ENCODE measurements around the gene METTL24.

The METTL24 gene

GRCh38 chr6:110357664-110358552 is at the start of gene METTL24:
METTL24 (minus strand) TSS chr6:110358349; CDS start chr6:110358272, 77 bp downstream.
- DNase-seq (ENCODE audit: low read depth, low spot score): no peak

- no peak for DNase-seq (ENCODE audit: low read depth, low spot score)
These were observed 46.5 kb upstream of the METTL24 start for GRCh38 chr6:110404607-110405006.

GRCh38 chr6:110401585-110402176 is 43.5 kb upstream of the METTL24 start:
- DNase-seq (ENCODE audit: low read depth, low spot score): no peak

DNA sequence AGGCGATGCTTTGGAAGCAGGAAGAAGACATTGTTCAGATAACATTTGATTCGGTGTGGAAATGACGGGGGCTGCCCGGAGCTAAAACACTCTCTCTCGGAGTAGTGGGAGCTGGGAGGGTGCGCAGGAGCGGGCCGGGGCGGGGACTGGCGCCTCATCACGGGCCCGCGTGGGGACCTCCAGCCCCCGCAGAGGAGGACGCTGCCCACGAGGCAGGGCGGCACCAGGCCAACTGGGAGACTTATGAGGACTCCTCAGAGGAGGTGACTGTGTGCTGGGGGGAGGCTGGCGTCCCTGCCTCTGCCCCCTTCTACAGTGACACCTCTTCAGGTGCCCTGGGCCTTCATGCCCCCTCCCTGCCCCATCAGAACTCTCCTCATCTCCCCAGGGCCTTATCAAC is 42.1 kb upstream of the METTL24 start:
- no peak for DNase-seq (ENCODE audit: low read depth, low spot score)

GRCh38 chr6:110399219-110400071 is 41.3 kb upstream of the METTL24 start:
- no peak for DNase-seq (ENCODE audit: low read depth, low spot score)

DNA sequence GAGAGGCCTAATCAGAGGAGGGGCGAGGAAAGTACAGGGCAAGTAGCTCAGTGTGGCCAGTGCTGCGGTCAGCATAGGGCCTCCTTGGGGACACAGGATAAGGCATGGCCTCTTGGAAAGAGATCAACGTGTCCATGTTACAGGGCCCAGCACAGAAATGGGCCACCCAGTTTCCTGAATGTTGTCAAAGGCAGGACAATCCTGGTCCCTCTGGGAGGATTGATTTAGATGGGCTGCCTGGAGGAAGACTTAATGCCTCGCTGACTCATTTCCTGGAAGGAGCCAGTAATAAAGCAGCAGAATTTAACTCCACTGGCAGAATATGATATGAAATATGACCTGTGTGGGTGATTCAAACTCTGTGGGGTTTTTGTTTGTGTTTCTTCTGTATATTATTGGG is 40.6 kb upstream of the METTL24 start:
- no peak for DNase-seq (ENCODE audit: low read depth, low spot score)

- DNase-seq (ENCODE audit: low read depth, low spot score): no peak
These were observed 37.1 kb upstream of the METTL24 start for GRCh38 chr6:110395221-110395620.

GRCh38 chr6:110394409-110394808 is 36.3 kb upstream of the METTL24 start:
- DNase-seq (ENCODE audit: low read depth, low spot score): no peak

DNA sequence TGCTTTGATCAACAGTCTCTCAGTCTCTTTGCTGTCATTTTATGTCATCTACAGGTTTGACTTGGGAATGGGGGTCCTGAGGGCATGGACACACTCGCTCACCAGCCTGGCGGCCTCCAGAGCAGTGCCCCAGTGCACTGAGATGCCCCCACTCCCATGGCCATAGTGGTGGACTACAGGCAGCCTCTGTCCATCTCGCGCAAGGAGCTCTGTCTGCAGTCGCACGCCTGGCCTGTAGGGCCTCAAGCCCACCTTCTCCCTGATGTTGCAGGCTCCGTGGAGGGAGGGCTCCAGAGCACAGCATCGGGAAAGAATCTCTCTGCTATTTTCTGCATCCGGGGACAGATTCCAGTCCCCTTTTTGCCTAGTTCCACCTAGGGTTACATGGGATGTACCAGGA is 34.6 kb upstream of the METTL24 start:
- DNase-seq (ENCODE audit: low read depth, low spot score): no peak

GRCh38 chr6:110390404-110390803 is 32.3 kb upstream of the METTL24 start:
- DNase-seq (ENCODE audit: low read depth, low spot score): no peak

- DNase-seq (ENCODE audit: low read depth, low spot score): no peak
These were observed 31.7 kb upstream of the METTL24 start for GRCh38 chr6:110389689-110390382.

DNA sequence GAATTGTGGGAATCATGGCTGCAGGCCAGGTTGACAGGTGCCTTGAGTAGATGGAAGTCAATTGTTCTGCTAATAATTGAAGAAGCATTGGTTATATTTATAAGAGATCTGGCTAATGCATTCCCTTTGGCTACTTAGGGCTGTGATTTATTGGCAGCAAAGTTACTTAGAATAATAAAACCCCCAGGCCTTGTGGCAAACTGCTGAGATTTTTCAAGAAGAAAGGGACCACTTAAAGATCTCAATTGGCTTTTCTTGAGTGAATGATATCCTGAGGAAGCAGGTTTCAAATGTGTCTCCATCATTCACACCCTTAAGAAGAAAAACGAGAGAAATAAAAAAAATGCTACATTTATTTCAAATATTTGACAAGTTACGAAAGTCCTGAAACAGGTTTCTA is 29.8 kb upstream of the METTL24 start:
- DNase-seq (ENCODE audit: low read depth, low spot score): no peak

GRCh38 chr6:110385458-110385863 is 27.3 kb upstream of the METTL24 start:
- DNase-seq (ENCODE audit: low read depth, low spot score): no peak

DNA sequence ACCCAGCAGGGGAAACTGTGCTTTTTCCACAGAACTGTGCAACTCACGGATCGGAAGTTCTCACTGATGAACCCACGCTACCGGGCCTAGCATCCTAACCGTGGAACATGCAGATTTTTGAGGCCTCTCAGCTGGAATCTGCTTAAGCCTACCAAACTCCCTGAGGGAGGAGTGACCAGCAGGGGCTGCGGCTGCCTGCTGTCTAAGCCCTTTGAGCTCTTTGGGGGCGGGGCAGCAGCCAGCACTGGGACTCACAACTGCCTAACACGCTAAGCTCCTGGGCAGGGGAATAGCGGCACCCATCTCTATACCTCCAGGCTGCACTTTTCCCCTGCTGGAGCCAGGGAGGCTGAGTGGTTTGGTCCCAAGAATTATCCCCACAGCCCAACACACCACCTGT is 20.4 kb upstream of the METTL24 start:
- DNase-seq (ENCODE audit: low read depth, low spot score): no peak

DNA sequence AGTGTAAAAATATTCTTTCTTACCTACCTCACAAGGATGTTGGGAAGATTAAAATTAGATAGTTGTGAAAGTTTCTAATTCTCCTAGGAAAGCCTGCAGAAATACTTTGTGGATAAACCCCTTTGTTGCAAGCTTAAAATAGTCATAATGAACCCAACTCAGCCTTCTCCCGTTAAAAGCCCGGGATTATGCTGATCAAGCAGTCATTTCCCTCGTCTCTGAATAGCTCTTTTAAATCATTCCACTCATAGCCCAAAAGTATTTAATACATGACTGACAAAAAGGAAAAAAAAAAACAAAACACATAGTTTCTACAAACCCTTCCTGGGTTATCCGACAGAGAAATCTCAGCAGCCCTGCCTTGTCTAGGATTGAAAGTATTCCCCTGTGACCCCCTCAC is 10.9 kb upstream of the METTL24 start:
- DNase-seq (ENCODE audit: low read depth, low spot score): no peak

DNA sequence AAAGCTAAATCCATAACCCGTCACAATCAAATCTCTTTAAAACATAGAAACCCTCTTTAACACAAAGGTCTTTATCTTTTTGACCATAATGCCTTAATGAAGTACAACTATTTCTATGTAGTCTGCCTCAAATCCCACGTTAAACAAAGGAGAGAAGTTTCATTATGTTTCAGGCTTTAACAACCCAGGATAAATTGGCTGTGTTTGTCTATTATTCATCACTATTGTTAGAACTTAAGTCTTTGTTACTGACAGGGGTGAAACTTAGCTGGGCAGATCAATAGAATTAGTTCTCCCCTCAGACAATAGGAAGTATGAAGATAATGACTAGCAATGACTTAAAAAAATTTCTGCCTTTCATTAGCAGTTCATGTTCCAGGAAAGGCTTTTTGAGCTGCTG is 10.1 kb upstream of the METTL24 start:
- DNase-seq (ENCODE audit: low read depth, low spot score): no peak

DNA sequence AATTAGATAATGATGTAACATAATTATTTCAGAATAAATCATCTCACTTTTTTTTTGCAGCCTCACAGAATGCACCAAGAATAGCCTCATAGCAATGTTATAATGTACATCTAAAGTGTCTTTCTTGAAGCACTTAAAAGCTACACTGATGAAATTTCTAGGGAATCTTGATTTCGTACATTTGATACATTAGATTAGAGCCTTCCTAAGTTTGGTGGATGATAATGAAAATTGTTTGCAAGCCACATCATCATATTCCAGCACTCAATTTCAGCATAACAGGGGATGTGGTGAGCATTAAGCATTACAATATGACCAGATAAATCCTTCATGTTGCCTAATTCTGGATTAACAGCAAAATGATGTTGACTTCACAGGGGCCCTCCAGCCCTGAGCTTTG is 9.7 kb upstream of the METTL24 start:
- DNase-seq (ENCODE audit: low read depth, low spot score): no peak

DNA sequence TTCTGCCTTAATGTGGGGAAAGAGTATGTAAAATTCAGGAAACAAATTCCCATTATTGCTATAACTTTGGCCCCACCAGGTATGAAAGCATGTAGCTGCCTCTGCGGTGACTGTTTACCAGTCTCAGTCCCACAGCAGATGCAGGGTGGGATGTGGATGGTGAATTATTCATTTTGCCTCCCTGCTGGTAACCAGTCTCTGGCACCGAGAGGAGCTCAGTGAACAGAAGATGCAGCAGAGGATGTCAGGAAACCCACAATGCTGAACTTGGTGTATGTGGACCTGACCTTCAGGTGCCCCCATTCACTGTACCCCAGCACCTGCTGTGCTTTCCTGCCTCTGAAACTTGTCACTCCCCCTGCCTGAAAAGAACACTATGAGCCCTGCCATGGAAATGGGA is 8.8 kb upstream of the METTL24 start:
- no peak for DNase-seq (ENCODE audit: low read depth, low spot score)

DNA sequence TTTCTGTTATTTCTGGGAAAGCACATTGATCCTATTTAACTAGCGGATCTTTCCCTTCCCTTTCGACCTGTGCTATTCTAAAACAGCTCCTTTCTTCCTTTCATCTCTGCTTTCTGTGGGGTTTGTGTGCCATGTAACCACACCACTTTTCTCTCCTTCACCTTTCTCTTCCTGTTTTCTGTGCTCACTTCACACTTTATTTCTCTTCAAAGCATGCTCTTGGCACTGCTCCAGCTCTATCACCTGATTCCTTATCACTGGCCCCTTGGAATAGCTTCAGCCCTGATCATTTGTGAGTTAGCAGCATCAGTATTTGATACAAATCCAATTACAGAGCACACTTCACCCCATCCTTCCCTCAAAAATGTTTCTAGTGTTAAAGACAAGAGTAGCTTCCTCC is 8.1 kb upstream of the METTL24 start:
- no peak for DNase-seq (ENCODE audit: low read depth, low spot score)

DNA sequence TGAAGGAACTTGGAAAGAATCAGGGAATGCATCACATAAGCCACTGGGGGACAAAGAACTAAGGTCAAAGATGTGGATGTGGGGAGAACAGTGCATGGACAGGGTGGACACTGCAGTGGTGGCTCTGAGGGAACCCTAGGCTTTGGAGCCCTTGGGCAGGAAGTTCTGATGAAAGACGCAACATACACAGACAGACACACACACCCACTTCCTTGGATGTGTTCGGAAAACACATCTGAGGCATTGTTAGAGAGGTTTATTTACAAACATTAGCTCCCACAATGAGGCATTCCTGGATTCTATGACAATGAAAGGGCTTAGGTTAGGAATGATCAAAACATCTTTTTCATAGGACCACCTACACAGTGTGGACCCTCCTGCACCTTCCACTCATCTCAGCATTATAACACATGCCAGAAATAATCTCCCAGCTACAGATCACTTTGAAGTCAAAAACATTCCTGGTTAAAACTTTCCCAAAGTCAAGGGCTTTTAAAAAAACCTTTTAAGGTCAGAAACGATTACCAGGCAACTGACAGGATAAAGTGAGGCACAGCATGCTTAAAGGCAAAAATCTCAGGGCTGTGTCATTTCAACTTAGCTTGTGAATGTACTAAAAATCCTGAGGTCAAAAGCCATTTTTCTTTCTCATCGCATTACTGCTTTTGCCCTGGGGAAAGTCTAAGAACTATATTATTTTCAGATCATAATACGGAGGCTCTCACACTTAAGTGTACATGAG is 6.4 kb upstream of the METTL24 start:
- DNase-seq (ENCODE audit: low read depth, low spot score): no peak

DNA sequence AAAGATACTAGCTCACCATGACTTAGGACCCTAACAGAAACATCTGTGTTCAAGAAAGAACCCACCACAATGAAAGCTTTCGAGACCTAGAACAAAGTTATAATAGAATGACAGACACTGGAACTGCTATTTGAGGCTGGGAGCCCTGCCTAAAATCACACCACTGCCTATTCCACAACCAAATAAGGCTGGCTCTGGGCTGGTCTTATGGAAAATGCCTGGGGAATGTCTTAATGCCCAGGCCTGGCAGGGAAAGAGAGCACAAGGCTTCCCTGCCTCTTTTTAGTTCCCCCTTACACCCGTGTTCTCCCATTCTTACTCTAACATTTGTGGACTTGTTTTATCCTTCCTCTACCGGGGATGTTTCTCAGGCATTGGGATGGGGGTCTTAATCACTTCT is 5.6 kb upstream of the METTL24 start:
- no peak for DNase-seq (ENCODE audit: low read depth, low spot score)

All from activated naive CD8-positive, alpha-beta T cell treated with anti-CD3 and anti-CD28 coated beads, Interleukin-2, amount 50 U/mL, for 16 hours (primary cell).